ENCODE measurements around the gene ABHD14A. TPM values are rescaled to one million over a fixed set of nuclear protein-coding genes. Genes with fewer than 3 reads are reported as not detected.

ABHD14A gene
- total RNA-seq, 2 experiments from 2014 or later = 7.9 to 8.6 TPM

- no peak overlapping the region for H3K4me3 Mint-ChIP-seq
- intact Hi-C loops (cut with micrococcal nuclease) = loop anchor here (5.0 kb wide), 2 partner anchors 212 to 332 kb away; no protein-coding TSS in a partner anchor
- H3K27ac Mint-ChIP-seq = no peak overlapping the region
- DNase-seq = no peak
- POLR2A ChIA-PET = no interaction called here
- no peaks in the 10 kb centered on the region for H3K36me3 Mint-ChIP-seq
- H3K27me3 Mint-ChIP-seq = no peaks in the 10 kb centered on the region
- H3K4me1 Mint-ChIP-seq (ENCODE audit: low read depth) = peaks cover 14% of the 10 kb centered on the region
- CTCF ChIA-PET = interaction anchor here (1.0 to 6.3 kb wide), 3 partner anchors 20 to 117 kb away, joined by 3 to 101 read pairs (median 11); no protein-coding TSS in a partner anchor
- no peaks in the 10 kb centered on the region for H3K9me3 Mint-ChIP-seq
These were observed 30.1 kb downstream of the ABHD14A start for GRCh38 chr3:52004906-52005395.

DNA sequence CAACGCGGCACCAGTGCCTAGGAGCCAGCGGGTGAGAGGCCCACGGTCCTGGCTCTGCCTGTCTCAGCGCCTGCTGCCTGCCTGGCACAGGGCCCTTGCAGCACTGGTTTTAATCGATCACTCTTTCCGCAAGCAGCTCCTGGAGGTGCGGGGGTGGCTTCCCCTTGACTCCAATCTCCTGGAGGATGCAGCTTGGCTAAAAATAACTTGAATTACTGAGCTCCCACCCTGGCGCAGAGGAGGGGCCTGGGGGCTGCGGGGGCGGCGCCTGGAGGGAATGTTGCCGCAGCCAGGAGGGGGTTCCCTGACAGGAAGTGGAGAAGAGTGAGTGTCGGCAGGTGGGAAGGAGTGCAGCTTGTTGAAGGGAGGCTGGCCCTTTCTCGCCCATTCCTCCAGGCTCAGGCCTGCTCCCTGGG lies 30.7 kb downstream of the ABHD14A start:
- Mint-ChIP-seq H3K4me1 (ENCODE audit: low read depth) (peaks cover 14% of the 10 kb centered on the region), H3K27ac (no peak overlapping the region), H3K9me3 (no peaks in the 10 kb centered on the region), H3K27me3 (no peaks in the 10 kb centered on the region), H3K36me3 (no peaks in the 10 kb centered on the region), H3K4me3 (no peak overlapping the region)
- intact Hi-C loops (cut with micrococcal nuclease) = no loop called here
- no peak for DNase-seq
- POLR2A ChIA-PET = no interaction called here
- CTCF ChIA-PET = interaction anchor here (1.0 to 6.3 kb wide), 2 partner anchors 20 to 116 kb away, joined by 3 to 101 read pairs; no protein-coding TSS in a partner anchor

- H3K36me3 Mint-ChIP-seq = no peaks in the 10 kb centered on the region
- no peak overlapping the region for H3K4me3 Mint-ChIP-seq
- intact Hi-C loops (cut with micrococcal nuclease) = no loop called here
- CTCF ChIA-PET = interaction anchor here (1.0 to 6.3 kb wide), 2 partner anchors 19 to 116 kb away, joined by 3 to 101 read pairs; no protein-coding TSS in a partner anchor
- no peak overlapping the region for H3K27ac Mint-ChIP-seq
- H3K9me3 Mint-ChIP-seq = no peaks in the 10 kb centered on the region
- no peak for DNase-seq
- POLR2A ChIA-PET = no interaction called here
- peaks cover 14% of the 10 kb centered on the region for H3K4me1 Mint-ChIP-seq (ENCODE audit: low read depth)
- H3K27me3 Mint-ChIP-seq = no peaks in the 10 kb centered on the region
These were observed 31.4 kb downstream of the ABHD14A start for GRCh38 chr3:52006017-52006819.

GRCh38 chr3:52006820-52007133 lies 31.9 kb downstream of the ABHD14A start:
- Mint-ChIP-seq H3K36me3 (no peaks in the 10 kb centered on the region), H3K27me3 (no peaks in the 10 kb centered on the region), H3K9me3 (no peaks in the 10 kb centered on the region), H3K4me3 (no peak overlapping the region), H3K4me1 (ENCODE audit: low read depth) (peaks cover 12% of the 10 kb centered on the region), H3K27ac (no peak overlapping the region)
- DNase-seq = no peak
- ChIA-PET CTCF (interaction anchor here (1.2 kb wide), 1 partner anchor 114 kb away, joined by 3 read pairs; no protein-coding TSS in a partner anchor), POLR2A (no interaction called here)
- intact Hi-C loops (cut with micrococcal nuclease) = no loop called here

DNA sequence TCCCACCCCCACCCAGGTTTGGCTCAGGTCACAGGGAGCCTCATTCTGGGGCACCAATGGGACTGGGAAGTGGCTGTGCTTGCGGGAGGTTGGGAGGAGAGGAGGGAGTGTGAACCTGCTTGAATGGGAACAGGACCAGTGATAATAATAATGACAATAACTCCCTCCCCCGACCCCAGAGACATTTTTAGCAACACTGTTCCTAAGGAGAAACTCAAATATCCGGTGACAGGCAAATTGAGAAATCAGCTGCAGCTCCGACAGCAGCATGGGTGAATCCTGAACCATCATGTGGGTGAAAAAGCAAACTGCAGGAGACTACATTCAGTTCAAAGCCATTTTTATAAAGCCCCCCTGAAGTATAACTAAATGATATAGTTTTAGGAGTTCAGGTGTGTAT lies 32.4 kb downstream of the ABHD14A start:
- Mint-ChIP-seq H3K36me3 (no peaks in the 10 kb centered on the region), H3K4me1 (ENCODE audit: low read depth) (peaks cover 12% of the 10 kb centered on the region), H3K27me3 (no peaks in the 10 kb centered on the region), H3K9me3 (no peaks in the 10 kb centered on the region), H3K27ac (no peak overlapping the region), H3K4me3 (no peak overlapping the region)
- intact Hi-C loops (cut with micrococcal nuclease) = no loop called here
- ChIA-PET POLR2A (no interaction called here), CTCF (interaction anchor here (1.1 to 1.2 kb wide), 2 partner anchors 113 to 116 kb away, joined by 3 to 6 read pairs; no protein-coding TSS in a partner anchor)
- no peak for DNase-seq

DNA sequence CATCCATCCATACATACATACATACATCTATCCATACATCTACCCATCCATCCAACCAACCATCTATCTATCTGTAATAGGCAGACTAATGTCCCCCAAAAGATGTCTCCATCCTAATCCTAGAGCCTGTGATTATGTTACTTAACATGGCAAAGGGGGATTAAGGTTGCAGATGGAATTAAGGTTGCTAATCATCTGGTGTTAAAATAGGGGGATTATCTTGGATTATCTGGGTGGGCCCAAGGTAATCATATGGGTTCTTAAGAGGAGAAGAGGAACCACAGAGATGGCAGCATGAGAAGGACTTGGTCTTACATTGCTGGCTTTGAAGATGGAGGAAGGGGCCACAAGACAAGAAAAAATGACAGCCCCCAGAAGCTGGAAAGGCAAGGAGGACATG lies 35.6 kb downstream of the ABHD14A start:
- H3K4me3 Mint-ChIP-seq = no peak overlapping the region
- no peaks in the 10 kb centered on the region for H3K9me3 Mint-ChIP-seq
- no peak overlapping the region for H3K27ac Mint-ChIP-seq
- no peaks in the 10 kb centered on the region for H3K27me3 Mint-ChIP-seq
- H3K4me1 Mint-ChIP-seq (ENCODE audit: low read depth) = peaks cover 9% of the 10 kb centered on the region
- intact Hi-C loops (cut with micrococcal nuclease) = no loop called here
- ChIA-PET CTCF (interaction anchor here (1.1 kb wide), 1 partner anchor 9 kb away, joined by 4 read pairs; no protein-coding TSS in a partner anchor), POLR2A (no interaction called here)
- no peaks in the 10 kb centered on the region for H3K36me3 Mint-ChIP-seq
- DNase-seq = no peak

- intact Hi-C loops (cut with micrococcal nuclease) = no loop called here
- Mint-ChIP-seq H3K36me3 (no peaks in the 10 kb centered on the region), H3K9me3 (no peaks in the 10 kb centered on the region), H3K4me1 (ENCODE audit: low read depth) (no peaks in the 10 kb centered on the region), H3K27me3 (no peaks in the 10 kb centered on the region), H3K4me3 (no peak overlapping the region), H3K27ac (no peak overlapping the region)
- no peak for DNase-seq
- ChIA-PET CTCF (interaction anchor here (2.3 kb wide), 1 partner anchor 11 kb away, joined by 11 read pairs; no protein-coding TSS in a partner anchor), POLR2A (no interaction called here)
These were observed 37.8 kb downstream of the ABHD14A start for GRCh38 chr3:52012699-52013098.

- Mint-ChIP-seq H3K36me3 (no peaks in the 10 kb centered on the region), H3K27me3 (no peaks in the 10 kb centered on the region), H3K27ac (no peak overlapping the region), H3K4me1 (ENCODE audit: low read depth) (no peaks in the 10 kb centered on the region), H3K9me3 (no peaks in the 10 kb centered on the region), H3K4me3 (no peak overlapping the region)
- no peak for DNase-seq
- POLR2A ChIA-PET = no interaction called here
- CTCF ChIA-PET = interaction anchor here (0.8 to 2.3 kb wide), 2 partner anchors 13 to 110 kb away, joined by 3 to 11 read pairs; no protein-coding TSS in a partner anchor
- intact Hi-C loops (cut with micrococcal nuclease) = no loop called here
These were observed 39.1 kb downstream of the ABHD14A start for GRCh38 chr3:52013802-52014598.

DNA sequence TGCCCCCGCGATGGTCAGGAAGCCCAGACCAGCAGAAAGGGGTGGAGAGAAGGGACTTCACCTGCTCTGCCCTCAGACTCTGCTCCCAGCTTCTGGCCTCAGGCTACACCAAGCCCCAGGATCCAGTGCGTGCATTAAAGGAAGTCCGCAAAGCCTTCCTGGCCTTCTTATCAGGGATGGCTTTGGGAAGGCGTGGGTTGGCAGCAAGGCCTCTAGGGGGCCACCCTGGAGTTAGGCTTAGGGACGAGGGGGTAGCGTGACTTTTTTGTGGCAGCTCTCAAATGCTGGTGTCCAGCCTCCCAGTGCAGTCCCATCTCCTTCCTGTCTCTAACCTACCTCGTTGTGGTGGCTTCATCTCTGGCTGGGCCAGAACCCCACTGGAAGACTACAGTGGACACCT lies 39.7 kb downstream of the ABHD14A start:
- CTCF ChIA-PET = no interaction called here
- intact Hi-C loops (cut with micrococcal nuclease) = no loop called here
- Mint-ChIP-seq H3K9me3 (no peaks in the 10 kb centered on the region), H3K27me3 (no peaks in the 10 kb centered on the region), H3K36me3 (no peaks in the 10 kb centered on the region), H3K4me3 (no peak overlapping the region), H3K27ac (no peak overlapping the region), H3K4me1 (ENCODE audit: low read depth) (no peaks in the 10 kb centered on the region)
- POLR2A ChIA-PET = interaction anchor here (1.4 kb wide), 1 partner anchor 130 kb away, joined by 3 read pairs; no protein-coding TSS in a partner anchor
- no peak for DNase-seq

DNA sequence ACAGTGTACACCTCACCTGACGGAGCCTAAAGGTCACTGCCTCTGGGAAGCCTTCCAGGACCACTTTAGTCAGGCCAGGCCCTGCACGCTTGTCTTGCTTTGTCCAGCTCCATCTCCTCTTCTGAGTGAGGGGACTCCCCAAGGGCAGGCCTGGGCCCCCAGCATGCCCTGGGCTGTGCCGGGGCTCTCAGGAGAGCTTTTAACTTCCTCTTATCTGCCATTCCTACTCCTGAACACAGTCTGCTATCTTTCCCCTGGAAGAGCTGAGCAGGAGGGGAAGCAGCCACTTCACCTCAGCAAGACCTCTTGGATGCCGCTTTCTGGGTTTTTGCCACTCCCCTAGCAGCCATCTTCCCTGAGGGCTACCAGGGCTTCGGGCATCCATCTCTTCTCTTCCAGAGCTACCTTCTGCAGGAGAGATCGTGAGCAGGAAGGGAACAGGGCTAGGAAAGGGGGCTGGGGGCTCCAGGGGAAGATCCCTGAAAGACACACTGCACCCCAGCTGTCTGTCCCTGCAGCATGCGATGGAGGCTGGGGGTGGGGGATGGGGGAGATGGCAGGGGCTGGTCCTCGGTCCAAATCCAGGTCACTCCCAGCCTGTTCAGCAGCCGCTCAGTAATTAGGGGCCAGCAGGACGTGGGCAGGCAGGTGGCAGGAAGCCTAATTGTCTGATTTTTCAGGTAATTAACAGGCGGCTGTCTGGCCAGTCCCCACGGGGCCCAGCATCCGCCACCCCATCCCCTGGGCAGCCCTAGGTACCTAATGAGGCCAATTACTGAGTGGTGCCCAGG lies 40.8 kb downstream of the ABHD14A start:
- ChIA-PET POLR2A (interaction anchor here (0.5 to 1.4 kb wide), 2 partner anchors 129 to 233 kb away, joined by 3 read pairs; no protein-coding TSS in a partner anchor), CTCF (no interaction called here)
- Mint-ChIP-seq H3K27me3 (no peaks in the 10 kb centered on the region), H3K36me3 (no peaks in the 10 kb centered on the region), H3K9me3 (no peaks in the 10 kb centered on the region), H3K27ac (no peak overlapping the region), H3K4me3 (no peak overlapping the region), H3K4me1 (ENCODE audit: low read depth) (no peaks in the 10 kb centered on the region)
- no peak for DNase-seq
- intact Hi-C loops (cut with micrococcal nuclease) = no loop called here

DNA sequence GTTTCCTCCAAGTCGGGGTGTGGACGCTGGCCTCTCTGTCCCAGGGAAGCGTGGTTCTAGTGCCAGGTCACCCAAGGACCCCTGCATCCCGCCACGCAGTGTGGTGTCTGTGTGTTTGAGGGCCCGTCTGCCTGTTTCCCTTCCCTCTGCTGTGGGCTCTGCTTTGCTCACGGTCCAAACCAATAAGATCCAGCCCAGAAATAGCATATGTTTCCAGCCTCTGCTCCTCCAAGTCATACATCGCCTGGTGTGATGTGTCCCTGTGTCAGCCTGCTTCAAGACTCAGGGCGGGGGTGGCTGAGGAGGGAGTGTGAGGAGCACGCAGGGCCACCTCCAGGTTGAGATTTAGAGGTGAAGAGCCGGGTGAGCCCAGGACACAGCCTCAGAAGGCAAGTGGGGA lies 42.7 kb downstream of the ABHD14A start:
- intact Hi-C loops (cut with micrococcal nuclease) = no loop called here
- POLR2A ChIA-PET = no interaction called here
- no peak overlapping the region for H3K27ac Mint-ChIP-seq
- no peaks in the 10 kb centered on the region for H3K9me3 Mint-ChIP-seq
- H3K4me1 Mint-ChIP-seq (ENCODE audit: low read depth) = no peaks in the 10 kb centered on the region
- no peaks in the 10 kb centered on the region for H3K36me3 Mint-ChIP-seq
- DNase-seq = no peak
- no peak overlapping the region for H3K4me3 Mint-ChIP-seq
- no peaks in the 10 kb centered on the region for H3K27me3 Mint-ChIP-seq
- CTCF ChIA-PET = interaction anchor here (1.3 kb wide), 1 partner anchor 17 kb away, joined by 3 read pairs; no protein-coding TSS in a partner anchor
